Head of caudate nucleus (tissue), 42 donors: ENCODE data around the gene PLCL1.

ENCODE experiments used
- DNase-seq, 42 donors: peaks; one replicate each; pipeline versions ENCODE4 v3.0.0 to v3.0.0-alpha.2; 2020 to 2021; ENCODE audit warnings: mixed read lengths in 7 of 42
- intact Hi-C: fragments of 100-400 bp; cut with DNase I; formaldehyde crosslinking; loops from one replicate; pipeline ENCODE4 v1.15.0; 2022

Gene PLCL1

GRCh38 chr2:197846777-197847176 lies 42.4 kb downstream of the PLCL1 start:
- no peak for DNase-seq

DNA sequence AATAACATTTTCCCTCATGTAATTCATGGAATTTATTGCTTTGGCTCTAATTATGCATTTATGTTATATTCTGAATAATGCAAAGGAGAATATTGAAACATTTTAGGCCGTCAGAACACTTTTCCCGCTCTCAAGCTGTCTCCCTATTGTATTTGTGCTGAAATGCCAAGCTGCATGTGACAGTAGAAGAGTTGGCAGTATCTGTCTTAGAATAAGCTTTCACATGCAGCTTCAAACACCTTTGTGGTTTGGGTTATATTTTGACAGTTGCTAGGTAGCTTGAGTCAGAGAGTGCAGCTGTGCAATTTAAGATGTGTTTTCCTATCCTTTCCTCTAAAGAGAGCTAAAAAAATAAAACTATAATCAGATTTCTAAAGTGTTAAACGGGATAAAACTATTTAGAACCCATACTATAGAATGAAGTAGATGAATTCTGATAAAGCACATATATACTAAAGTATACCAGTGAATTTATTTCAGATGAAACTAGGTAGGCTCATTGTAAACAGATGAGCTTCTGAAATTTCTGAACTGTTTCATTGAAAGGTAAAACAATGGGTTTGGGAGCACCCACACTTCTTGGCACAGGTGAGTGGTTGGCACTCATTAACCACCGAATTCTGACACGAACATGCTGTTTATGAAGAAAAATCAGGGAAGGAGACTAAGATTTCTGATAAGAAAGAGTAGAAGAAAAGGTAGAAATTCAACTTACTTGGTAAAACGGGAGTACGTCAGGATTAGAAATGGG lies 43.4 kb downstream of the PLCL1 start:
- intact Hi-C loops: no loop called here
- peak in 10 of 42 donors; percentile 9 to 46 (median 24) for DNase-seq

More at GRCh38 chr2:197846777-197847176, 42.4 kb downstream of the PLCL1 start:
- intact Hi-C loops: no loop called here

DNA sequence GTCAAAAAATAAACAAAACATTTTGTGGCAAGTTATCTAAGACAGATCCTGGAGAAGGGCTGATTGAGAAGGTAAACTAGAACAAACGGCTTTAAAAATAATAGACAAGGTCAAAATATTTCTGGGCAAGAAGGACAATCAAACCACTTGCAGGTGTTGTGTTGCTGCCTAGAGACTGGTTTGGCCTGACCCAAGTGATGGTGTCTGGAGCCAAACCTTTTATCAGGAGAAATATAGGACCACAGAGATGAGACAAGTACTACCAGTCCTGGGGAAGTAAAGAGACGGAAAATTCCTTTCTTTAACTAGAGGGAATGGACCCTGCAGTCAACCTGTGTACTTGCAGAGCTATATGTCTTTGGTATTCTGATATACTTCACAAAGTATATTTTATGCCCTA lies 44.2 kb downstream of the PLCL1 start:
- intact Hi-C loops: no loop called here

DNA sequence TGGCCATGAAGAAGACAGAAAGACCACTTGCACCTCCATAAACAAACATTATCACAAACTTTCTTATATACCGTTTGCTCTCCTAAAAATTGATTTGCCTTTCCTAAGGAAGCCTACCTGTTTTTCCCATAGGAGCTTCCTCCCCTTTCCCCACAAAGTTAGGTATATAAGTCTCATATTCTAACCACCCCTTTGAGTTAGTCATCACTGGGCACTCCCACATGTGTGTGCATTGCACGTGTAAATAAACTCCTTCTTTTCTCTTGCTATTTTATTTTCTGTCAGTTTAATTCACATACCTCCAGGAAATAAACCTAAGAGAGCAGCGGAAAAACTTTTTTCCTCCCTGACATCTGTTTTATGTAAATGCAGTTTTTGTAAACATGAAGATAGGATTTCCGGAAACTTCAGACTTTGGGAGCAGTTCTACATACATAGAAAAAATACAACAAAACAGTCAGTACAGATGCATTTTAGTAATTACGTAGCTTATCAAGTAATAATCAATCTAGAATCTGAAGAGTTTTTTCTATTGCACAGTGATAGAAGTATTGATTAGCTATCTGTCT lies 46.6 kb downstream of the PLCL1 start:
- intact Hi-C loops: no loop called here
- DNase-seq: no peak

More for the DNA sequence above, 44.2 kb downstream of the PLCL1 start:
- DNase-seq: no peak

- peak in 3 of 42 donors; percentile 18 to 29 (median 20) for DNase-seq
- intact Hi-C loops: no loop called here
These were observed 47.1 kb downstream of the PLCL1 start for GRCh38 chr2:197851451-197851850.

GRCh38 chr2:197852108-197852507 lies 47.7 kb downstream of the PLCL1 start:
- DNase-seq: peak; percentile 51 to 89 (median 76)
- intact Hi-C loops: no loop called here

- intact Hi-C loops: no loop called here
- no peak for DNase-seq
These were observed 49.2 kb downstream of the PLCL1 start for GRCh38 chr2:197853549-197853948.

GRCh38 chr2:197857476-197858107 lies 53.2 kb downstream of the PLCL1 start:
- DNase-seq: no peak
- intact Hi-C loops: no loop called here

DNA sequence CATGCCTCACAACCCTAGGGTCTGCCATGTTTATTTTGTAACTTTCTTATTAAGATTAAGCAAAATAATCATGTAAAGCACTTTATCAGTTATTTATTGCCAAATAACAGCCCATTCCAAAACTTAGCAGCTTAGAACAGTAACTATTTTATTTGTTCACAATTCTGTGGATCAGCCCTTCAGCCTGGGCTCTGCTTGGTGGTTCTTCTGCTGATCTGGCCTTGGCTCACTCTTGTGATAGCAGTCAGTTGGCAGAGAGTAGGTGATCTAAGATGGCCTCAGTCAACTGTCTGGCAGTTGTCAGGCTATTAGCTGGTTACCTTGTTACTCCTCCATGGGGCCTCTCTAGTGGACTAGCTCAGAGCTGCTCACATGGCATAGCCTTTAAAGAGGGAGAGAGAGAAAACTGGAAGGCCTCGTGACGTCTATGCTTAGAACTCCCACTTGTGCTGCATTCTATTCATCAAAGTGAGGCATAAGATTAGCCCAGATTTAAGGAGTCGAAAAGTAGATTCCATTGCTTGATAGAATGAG lies 54.3 kb downstream of the PLCL1 start:
- intact Hi-C loops: no loop called here
- DNase-seq: no peak

- intact Hi-C loops: no loop called here
- no peak for DNase-seq
These were observed 58.0 kb downstream of the PLCL1 start for GRCh38 chr2:197862246-197862955.

GRCh38 chr2:197863744-197864143 lies 59.4 kb downstream of the PLCL1 start:
- intact Hi-C loops: no loop called here
- DNase-seq: no peak

DNA sequence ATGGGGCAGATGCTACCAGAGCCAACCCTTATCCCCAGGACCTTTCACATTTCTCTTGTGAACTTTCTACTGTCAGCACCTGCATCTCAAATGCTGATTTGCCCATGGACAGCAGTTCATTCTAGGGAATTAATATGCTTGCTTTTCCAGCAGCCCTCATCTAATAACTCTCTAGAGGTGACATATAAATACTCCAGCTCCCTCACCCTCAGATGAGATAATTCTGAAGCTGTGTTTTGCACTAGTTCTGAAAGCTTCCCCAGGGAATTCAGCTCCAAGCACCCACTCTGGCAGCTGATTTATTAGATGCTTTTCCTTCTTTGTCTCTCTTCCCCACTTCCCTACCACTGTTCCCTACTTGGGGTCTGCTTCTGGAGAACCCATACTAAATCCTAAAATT lies 62.1 kb downstream of the PLCL1 start:
- no peak for DNase-seq
- intact Hi-C loops: no loop called here

- intact Hi-C loops: no loop called here
These were observed 62.6 kb downstream of the PLCL1 start for GRCh38 chr2:197867033-197867432.

GRCh38 chr2:197867624-197868023 lies 63.2 kb downstream of the PLCL1 start:
- DNase-seq: no peak
- intact Hi-C loops: no loop called here

More at GRCh38 chr2:197867033-197867432, 62.6 kb downstream of the PLCL1 start:
- DNase-seq: no peak

- intact Hi-C loops: no loop called here
- DNase-seq: no peak
These were observed 63.8 kb downstream of the PLCL1 start for GRCh38 chr2:197868206-197868605.

DNA sequence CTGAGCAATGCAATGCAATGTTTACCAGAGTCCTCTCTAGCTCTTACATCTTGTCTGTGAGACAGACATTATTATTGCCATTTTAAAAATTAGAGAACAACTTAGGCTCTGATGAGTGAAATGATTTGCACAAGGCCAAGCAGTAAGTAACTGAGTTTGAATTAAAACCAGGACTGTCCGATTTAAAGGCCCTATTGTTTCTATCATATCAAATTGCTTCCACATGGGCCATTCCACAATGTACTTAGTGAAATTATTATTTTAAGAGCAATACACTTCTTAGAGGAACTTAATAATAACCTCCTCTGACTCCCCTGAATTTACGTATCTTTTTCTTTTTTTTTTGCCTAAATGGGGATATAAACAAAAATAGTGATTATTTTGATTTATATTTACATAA lies 64.6 kb downstream of the PLCL1 start:
- no peak for DNase-seq
- intact Hi-C loops: no loop called here

GRCh38 chr2:197869501-197870111 lies 65.2 kb downstream of the PLCL1 start:
- intact Hi-C loops: no loop called here
- DNase-seq: no peak

- no peak for DNase-seq
- intact Hi-C loops: no loop called here
These were observed 65.7 kb downstream of the PLCL1 start for GRCh38 chr2:197870137-197870536.

GRCh38 chr2:197871780-197872456 lies 67.5 kb downstream of the PLCL1 start:
- intact Hi-C loops: no loop called here
- DNase-seq: no peak
